ENCODE results near the gene MKNK1.

MKNK1 gene

DNA sequence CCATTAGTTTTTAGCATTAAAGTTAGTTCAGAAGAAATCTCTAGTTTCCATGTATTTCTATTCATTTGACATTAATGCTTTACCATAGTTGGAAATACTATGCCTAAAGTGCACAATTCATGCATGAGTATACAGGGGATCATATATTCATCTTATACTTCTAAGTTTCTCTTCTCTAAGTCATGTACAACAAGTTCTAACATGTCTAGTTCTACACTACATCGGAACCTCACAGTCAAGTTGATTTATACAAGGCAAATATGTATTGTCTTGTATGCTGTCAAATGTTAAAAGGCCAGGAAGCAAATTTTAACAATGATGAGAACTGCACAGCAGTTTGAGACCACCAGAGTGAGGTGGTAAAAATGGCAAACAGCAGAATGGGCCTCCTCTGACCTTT is 35.5 kb upstream of the MKNK1 start:
- no peak for DNase-seq (ENCODE audit: low read depth)
- TF ChIP-seq MYC (IDR thresholded peaks at IDR 0.05; ENCODE audit: low read depth, low read length) = no peak
- no peak for TF ChIP-seq POLR2A (IDR thresholded peaks at IDR 0.05; ENCODE audit: extremely low read depth, insufficient read length)
- no peak for TF ChIP-seq MAX (IDR thresholded peaks at IDR 0.05; ENCODE audit: low read depth, low read length)
- no peak for TF ChIP-seq CTCF (IDR thresholded peaks at IDR 0.05; ENCODE audit: low read depth, low read length)
- H3K4me3 ChIP-seq (ENCODE audit: low read depth, low read length) = no peak overlapping the region

DNA sequence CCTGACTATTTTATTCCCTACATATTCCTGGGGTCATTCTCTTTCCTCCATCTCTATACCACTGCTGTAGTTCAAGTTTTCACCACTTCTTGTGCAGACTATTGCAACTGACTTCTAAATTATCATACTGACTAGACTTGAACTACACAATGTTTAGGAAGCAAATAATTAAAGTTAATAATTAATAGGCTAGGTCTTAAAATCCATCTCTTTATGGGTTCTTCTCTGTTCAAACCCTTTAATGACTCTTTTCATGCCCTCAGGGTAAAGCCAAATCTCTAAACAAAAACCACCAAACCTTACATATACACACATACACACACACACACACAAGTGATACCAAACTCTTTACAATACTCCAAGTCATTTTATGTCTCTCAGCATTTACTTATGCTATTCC is 34.9 kb upstream of the MKNK1 start:
- H3K4me3 ChIP-seq (ENCODE audit: low read depth, low read length) = no peak overlapping the region
- TF ChIP-seq POLR2A (IDR thresholded peaks at IDR 0.05; ENCODE audit: extremely low read depth, insufficient read length) = no peak
- no peak for TF ChIP-seq CTCF (IDR thresholded peaks at IDR 0.05; ENCODE audit: low read depth, low read length)
- TF ChIP-seq MAX (IDR thresholded peaks at IDR 0.05; ENCODE audit: low read depth, low read length) = no peak
- TF ChIP-seq MYC (IDR thresholded peaks at IDR 0.05; ENCODE audit: low read depth, low read length) = no peak
- no peak for DNase-seq (ENCODE audit: low read depth)

GRCh38 chr1:46637444-46638083 is 33.5 kb upstream of the MKNK1 start:
- no peak for DNase-seq (ENCODE audit: low read depth)
- no peak overlapping the region for H3K4me3 ChIP-seq (ENCODE audit: low read depth, low read length)
- TF ChIP-seq MYC (IDR thresholded peaks at IDR 0.05; ENCODE audit: low read depth, low read length) = no peak
- no peak for TF ChIP-seq MAX (IDR thresholded peaks at IDR 0.05; ENCODE audit: low read depth, low read length)
- no peak for TF ChIP-seq CTCF (IDR thresholded peaks at IDR 0.05; ENCODE audit: low read depth, low read length)
- no peak for TF ChIP-seq POLR2A (IDR thresholded peaks at IDR 0.05; ENCODE audit: extremely low read depth, insufficient read length)

DNA sequence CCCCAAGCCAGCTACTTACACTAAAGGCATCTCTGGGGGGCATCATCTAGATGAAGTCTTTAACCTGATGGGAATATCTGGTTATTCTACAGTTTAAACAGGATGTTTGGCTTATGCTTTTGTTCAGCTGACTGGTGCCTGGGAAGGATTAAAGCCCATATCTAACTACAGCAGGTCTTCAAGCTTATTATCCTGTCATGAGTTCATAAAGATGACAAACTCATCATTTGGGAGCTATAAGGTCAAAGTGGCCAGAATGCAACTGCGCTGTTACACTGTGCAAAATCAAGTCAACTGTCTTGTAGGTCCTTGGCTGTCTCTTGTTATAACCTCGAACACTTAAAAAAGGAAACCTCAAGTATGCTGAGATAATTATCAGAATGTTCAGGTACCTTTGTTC is 31.1 kb upstream of the MKNK1 start:
- H3K4me3 ChIP-seq (ENCODE audit: low read depth, low read length) = no peak overlapping the region
- DNase-seq (ENCODE audit: low read depth) = no peak
- no peak for TF ChIP-seq POLR2A (IDR thresholded peaks at IDR 0.05; ENCODE audit: extremely low read depth, insufficient read length)
- no peak for TF ChIP-seq MYC (IDR thresholded peaks at IDR 0.05; ENCODE audit: low read depth, low read length)
- no peak for TF ChIP-seq CTCF (IDR thresholded peaks at IDR 0.05; ENCODE audit: low read depth, low read length)
- no peak for TF ChIP-seq MAX (IDR thresholded peaks at IDR 0.05; ENCODE audit: low read depth, low read length)

DNA sequence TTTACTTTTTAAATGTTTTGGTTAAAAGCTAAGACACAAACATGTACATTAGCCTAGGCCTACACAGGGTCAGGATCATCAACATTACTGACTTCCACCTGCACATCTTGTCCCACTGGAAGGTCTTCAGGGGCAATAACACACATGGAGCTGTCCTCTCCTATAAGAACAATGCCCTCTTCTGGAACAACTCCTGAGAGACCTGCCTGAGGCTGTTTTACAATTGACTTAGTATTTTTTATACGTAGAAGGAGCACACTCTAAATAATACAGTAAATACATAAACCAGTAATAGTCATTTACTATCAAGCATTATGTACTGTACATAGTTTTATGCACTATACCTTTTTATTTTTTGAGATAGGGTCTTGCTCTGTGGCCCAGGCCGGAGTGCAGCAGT is 26.7 kb upstream of the MKNK1 start:
- no peak for TF ChIP-seq CTCF (IDR thresholded peaks at IDR 0.05; ENCODE audit: low read depth, low read length)
- TF ChIP-seq POLR2A (IDR thresholded peaks at IDR 0.05; ENCODE audit: extremely low read depth, insufficient read length) = no peak
- TF ChIP-seq MAX (IDR thresholded peaks at IDR 0.05; ENCODE audit: low read depth, low read length) = no peak
- TF ChIP-seq MYC (IDR thresholded peaks at IDR 0.05; ENCODE audit: low read depth, low read length) = no peak
- H3K4me3 ChIP-seq (ENCODE audit: low read depth, low read length) = no peak overlapping the region
- DNase-seq (ENCODE audit: low read depth) = no peak
